BJ (cell line): Measurements from ENCODE around the gene LHFPL6. TPM values are rescaled to one million over a fixed set of nuclear protein-coding genes. Genes with fewer than 3 reads are reported as not detected.

Source experiments
- CTCF ChIA-PET: fragments of 350-600 bp; formaldehyde crosslinking; extraction: SDS; loops from one replicate; lab custom pipeline; 2021; ENCODE audit warnings: antibody characterized with exemption, inconsistent platforms; lab: Yijun Ruan, JAX
- POLR2A ChIA-PET: fragments of 300-600 bp; sonication (Branson Sonifier 250); formaldehyde crosslinking; extraction: SDS; loops from one replicate; lab custom pipeline; 2021; ENCODE audit warnings: antibody characterized with exemption; lab: Charles Lee
- DNase-seq: peaks from one replicate; pipeline ENCODE4 v3.0.0-alpha.2; 2011; ENCODE audit warnings: low read depth
- H3K27me3 ChIP-seq: 2 replicates; pipeline ENCODE4 v1.6.0; 2011; ENCODE audit warnings: low read length; ENCODE audit not compliant: control insufficient read depth, insufficient read depth
- H3K36me3 ChIP-seq: 2 replicates; pipeline ENCODE4 v1.5.1; 2011; ENCODE audit warnings: low read length; ENCODE audit not compliant: control insufficient read depth, insufficient read depth
- H3K4me3 ChIP-seq: 2 replicates; pipeline ENCODE4 v1.5.1; 2011; ENCODE audit warnings: low read depth, mild to moderate bottlenecking, control low read depth, low read length
- polyA plus RNA-seq: library from polyadenylated mRNA; depleted of rRNA; stranded (reverse); fragments of >200 nt; gene quantifications from 2 replicates; pipeline ENCODE4 v1.2.3, GENCODE V29; 2011
- TF ChIP-seq, protein P1 (sequence below): IDR thresholded peaks from 2 replicates; pipeline ENCODE4 v1.5.1; 2011; ENCODE audit warnings: low read depth, mild to moderate bottlenecking, control low read depth, inconsistent platforms, low read length, moderate library complexity; ENCODE audit not compliant: insufficient read depth

The LHFPL6 gene
- polyA plus RNA-seq, 1 experiment = 69.0 TPM

DNA sequence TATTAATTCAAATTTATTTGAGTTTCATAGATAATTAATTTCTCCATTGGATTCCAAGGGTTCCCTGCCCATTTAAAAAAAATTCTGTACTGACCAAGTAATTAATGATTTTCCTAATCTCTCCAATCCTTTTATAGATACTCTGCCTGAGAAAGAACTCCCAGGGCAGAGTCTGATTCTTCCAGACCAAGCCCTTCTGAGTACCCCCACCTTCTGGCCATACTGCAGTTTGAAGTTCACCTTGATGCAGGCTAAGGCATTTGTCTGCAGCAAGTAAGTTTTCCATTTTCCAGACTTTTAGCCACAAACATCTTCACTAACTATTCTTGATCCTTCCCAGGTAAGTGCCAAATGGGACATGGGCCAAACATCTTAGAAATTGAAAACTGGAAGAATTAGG is 195.9 kb downstream of the LHFPL6 start:
- no peaks in the 10 kb centered on the region for H3K27me3 ChIP-seq
- ChIA-PET POLR2A (no interaction called here), CTCF (no interaction called here)
- TF ChIP-seq, protein P1, sequence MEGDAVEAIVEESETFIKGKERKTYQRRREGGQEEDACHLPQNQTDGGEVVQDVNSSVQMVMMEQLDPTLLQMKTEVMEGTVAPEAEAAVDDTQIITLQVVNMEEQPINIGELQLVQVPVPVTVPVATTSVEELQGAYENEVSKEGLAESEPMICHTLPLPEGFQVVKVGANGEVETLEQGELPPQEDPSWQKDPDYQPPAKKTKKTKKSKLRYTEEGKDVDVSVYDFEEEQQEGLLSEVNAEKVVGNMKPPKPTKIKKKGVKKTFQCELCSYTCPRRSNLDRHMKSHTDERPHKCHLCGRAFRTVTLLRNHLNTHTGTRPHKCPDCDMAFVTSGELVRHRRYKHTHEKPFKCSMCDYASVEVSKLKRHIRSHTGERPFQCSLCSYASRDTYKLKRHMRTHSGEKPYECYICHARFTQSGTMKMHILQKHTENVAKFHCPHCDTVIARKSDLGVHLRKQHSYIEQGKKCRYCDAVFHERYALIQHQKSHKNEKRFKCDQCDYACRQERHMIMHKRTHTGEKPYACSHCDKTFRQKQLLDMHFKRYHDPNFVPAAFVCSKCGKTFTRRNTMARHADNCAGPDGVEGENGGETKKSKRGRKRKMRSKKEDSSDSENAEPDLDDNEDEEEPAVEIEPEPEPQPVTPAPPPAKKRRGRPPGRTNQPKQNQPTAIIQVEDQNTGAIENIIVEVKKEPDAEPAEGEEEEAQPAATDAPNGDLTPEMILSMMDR = no peak
- no peak overlapping the region for H3K4me3 ChIP-seq
- DNase-seq = no peak
- no peaks in the 10 kb centered on the region for H3K36me3 ChIP-seq

- POLR2A ChIA-PET = no interaction called here
- TF ChIP-seq, protein P1 = no peak
- Histone ChIP-seq H3K36me3 (no peaks in the 10 kb centered on the region), H3K27me3 (no peaks in the 10 kb centered on the region), H3K4me3 (no peak overlapping the region)
- CTCF ChIA-PET = no interaction called here
- no peak for DNase-seq
Measured at GRCh38 chr13:39406688-39407087, 196.3 kb downstream of the LHFPL6 start.

DNA sequence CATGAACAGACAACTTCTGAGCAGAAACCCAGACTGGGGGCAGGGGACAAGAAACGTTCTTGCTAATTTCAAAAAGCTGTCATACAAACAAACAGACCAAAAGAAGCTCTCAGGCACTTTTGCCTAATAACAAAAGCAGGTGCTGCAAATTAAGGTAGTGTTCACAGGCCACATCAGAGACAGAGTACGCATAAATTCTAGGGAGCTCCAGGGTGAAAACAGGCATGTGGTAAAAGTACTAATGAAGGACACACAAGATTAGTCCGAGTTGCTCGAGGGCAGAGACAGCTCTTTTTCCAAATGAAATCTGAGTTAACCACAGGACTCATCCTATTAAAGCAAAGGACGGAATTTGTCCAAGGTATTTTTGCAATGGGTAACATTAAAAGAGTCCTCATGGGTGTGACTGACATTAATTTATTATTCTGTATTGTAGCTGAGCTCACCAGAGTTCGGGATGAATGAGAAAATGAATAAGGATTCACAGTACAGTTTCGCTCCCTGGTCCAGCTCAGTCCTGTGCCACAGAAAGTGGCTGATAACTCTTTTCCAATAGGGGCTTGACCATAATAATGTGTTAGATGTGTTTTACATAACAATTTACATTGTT is 197.3 kb downstream of the LHFPL6 start:
- H3K4me3 ChIP-seq = no peak overlapping the region
- H3K27me3 ChIP-seq = no peaks in the 10 kb centered on the region
- H3K36me3 ChIP-seq = no peaks in the 10 kb centered on the region
- TF ChIP-seq, protein P1 = no peak
- DNase-seq = no peak
- ChIA-PET POLR2A (no interaction called here), CTCF (interaction anchor here (0.8 to 3.0 kb wide), 4 partner anchors 9 to 207 kb away, joined by 3 to 8 read pairs (median 6); partner anchors contain the start of gene LHFPL6)

- no peaks in the 10 kb centered on the region for H3K36me3 ChIP-seq
- TF ChIP-seq, protein P1 = no peak
- CTCF ChIA-PET = interaction anchor here (0.8 to 3.0 kb wide), 4 partner anchors 10 to 207 kb away, joined by 3 to 8 read pairs (median 6); partner anchors contain the start of gene LHFPL6
Measured at GRCh38 chr13:39405107-39405506, 197.9 kb downstream of the LHFPL6 start.

GRCh38 chr13:39403106-39403505 is 199.9 kb downstream of the LHFPL6 start:
- Histone ChIP-seq H3K36me3 (no peaks in the 10 kb centered on the region), H3K27me3 (no peaks in the 10 kb centered on the region), H3K4me3 (no peak overlapping the region)
- CTCF ChIA-PET = interaction anchor here (1.5 to 1.6 kb wide), 2 partner anchors 12 to 198 kb away, joined by 3 to 6 read pairs; no protein-coding TSS in a partner anchor
- no peak for DNase-seq
- POLR2A ChIA-PET = interaction anchor here (0.6 kb wide), 1 partner anchor 30 kb away, joined by 3 read pairs; no protein-coding TSS in a partner anchor
- TF ChIP-seq, protein P1 = no peak

More at GRCh38 chr13:39405107-39405506, 197.9 kb downstream of the LHFPL6 start:
- H3K4me3 ChIP-seq = no peak overlapping the region
- no peaks in the 10 kb centered on the region for H3K27me3 ChIP-seq
- no peak for DNase-seq
- POLR2A ChIA-PET = no interaction called here
